NCI-H510A treated with DMSO at 0.1 percent for 48 hours (cell line): ENCODE measurements around the gene TTC16.
A peak's percentile ranks its signal among the peaks of the same experiment; 100 is the strongest.

Source experiments
- DNase-seq: peaks from one replicate; lab custom pipeline; 2025; lab: John Stamatoyannopoulos, UW

The TTC16 gene

DNA sequence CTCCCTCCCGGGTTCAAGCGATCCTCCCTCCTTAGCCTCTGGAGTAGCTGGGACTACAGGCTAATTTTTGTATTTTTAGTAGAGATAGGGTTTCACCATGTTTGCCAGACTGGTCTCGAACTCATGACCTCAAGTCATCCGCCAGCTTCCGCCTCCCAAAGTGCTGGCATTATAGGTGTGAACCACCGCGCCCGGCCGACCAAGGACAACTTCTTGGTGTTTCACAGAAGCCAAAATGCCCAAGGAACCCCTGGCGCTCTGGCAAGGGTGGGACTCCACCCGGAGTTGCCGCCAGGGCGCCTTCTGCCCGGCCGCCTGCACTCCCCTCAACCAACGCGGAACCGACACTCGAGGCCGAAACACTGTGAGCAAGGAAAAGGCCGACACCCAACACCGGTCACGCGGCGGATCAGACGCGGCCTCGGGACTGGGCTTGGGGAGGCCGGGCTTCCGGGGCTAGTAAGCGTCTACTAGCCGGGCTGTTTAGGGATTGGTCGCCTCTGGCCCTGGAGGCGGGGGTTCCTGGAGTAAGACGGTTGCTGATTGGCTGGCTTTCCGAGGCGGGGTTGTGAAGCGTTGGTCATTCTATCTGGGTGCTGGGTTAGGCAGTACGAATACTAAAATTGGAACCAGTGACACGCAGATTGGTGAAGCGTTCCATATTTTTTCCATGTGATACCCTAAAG, 16.8 kb upstream of the TTC16 start:
- DNase-seq, result peak; percentile 75

- no peak for DNase-seq
Observed at GRCh38 chr9:127700140-127700539, 15.7 kb upstream of the TTC16 start.

DNA sequence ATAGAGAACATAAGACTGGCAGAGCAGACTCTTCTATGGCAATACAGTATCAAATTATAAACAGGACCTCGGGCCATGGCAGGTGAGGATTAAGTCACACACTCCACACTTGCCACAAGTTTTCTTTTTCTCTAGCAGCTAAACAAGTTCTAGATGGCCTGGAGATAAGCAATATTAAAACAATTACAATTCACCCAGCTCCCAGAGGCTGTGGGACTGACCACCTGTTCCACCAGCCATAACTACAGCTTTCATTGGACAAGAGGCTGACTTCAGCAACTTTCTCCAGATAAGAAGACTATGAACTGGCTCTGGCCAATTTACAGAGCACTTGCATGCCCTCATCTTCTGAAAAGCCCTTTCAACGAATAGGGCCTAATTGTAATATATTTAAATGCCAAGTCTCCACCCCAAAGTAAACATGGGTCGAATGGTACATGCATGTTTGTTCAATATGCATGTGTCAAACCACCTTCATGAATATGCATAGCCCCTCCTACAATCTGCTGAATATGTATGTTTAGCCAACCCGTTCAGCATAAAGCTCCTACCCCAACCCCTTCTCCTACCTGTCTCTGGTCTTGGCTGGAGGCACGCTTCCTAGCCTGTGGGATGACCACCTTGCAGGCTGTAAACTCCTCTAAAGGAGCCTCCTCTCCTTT, 15.2 kb upstream of the TTC16 start:
- peak; percentile 77 for DNase-seq

- DNase-seq, result no peak
Observed at GRCh38 chr9:127703289-127703946, 12.5 kb upstream of the TTC16 start.

- DNase-seq, result no peak
Observed at GRCh38 chr9:127705577-127706379, 10.1 kb upstream of the TTC16 start.

GRCh38 chr9:127706836-127707241, 9.0 kb upstream of the TTC16 start, which contains the start of gene CFAP157:
Gene CFAP157 (plus strand): TSS chr9:127706988. CDS start chr9:127707032, 44 bp downstream.
- peak; percentile 66 for DNase-seq

GRCh38 chr9:127707766-127708165, 8.1 kb upstream of the TTC16 start:
- no peak for DNase-seq

DNA sequence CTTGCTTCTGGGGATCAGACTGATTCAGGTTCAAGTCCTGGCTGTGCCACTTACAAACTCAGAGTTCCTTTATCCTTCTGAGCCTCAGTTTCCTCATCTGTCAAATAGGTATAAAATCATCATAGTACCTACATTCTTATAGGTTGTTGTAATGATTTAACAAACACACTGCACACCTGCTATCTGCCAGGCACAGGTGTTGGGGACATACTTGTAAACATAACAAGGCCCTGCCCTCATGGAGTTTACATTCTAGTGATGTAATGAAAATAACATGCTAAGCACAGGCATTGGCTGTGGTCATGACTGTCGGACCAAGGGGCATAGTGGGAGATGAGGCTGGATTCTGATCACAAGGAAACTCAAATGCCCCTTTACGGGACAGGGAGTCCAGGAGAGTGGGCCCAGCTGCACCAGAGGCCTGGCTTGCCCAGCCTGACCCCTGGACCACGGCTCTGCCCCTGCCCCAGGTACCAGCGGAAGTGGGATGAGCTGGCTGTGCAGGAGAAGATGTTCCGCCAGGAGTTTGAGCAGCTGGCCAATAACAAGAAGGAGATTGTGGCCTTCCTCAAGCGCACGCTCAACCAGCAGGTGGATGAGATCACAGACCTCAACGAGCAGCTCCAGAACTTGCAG, 6.8 kb upstream of the TTC16 start:
- no peak for DNase-seq

DNA sequence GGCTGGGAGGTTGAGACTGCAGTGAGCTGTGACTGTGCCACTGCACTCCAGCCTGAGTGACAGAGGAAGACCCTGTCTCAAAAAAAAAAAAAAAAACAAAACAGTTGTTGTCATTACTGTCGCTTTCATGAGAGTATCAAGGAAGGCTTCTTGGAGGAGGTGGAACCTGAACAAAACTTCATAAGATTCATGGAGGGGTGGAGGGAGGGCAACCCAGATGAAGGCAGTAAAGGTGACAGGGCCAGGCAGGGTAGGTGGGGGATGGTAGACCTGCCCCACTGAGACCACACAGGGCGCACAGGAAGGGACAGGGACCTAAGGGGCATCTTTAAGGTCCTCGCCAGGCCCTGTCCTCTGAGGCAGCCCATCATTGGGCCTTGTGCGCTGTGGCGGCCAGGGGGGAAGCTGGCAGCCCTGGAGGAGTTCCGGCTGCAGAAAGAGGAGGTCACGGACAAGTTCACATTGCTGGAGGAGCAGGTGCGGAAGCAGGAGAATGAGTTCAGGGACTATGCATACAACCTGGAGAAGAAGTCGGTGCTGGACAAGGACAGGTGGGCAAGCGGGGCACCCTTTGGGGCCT, 5.6 kb upstream of the TTC16 start:
- peak; percentile 33 for DNase-seq

- DNase-seq, result no peak
Observed at GRCh38 chr9:127711226-127711701, 4.6 kb upstream of the TTC16 start.

DNA sequence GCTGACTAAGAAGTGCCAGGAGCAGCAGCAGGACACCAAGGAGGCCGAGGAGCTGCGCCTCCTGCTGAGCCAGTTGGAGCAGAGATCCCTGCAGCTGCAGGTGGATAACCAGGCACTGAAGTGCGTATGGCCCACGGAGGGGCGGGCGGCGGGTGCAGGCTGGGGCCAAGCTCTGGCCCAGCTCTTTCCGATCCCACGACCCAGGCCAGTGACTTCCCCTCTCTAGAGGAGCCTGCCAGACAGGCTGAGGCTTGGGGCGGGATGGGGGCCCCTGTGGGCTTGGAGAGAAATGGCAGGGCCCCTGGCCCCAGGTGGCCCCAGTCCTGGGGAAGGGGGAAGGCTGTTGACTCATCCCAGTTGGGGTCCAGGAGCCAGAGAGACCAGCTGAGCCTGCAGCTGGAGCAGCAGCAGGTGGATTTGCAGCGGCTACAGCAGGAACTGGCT, 4.0 kb upstream of the TTC16 start:
- peak; percentile 95 for DNase-seq

- no peak for DNase-seq
Observed at GRCh38 chr9:127712371-127712770, 3.5 kb upstream of the TTC16 start.

DNA sequence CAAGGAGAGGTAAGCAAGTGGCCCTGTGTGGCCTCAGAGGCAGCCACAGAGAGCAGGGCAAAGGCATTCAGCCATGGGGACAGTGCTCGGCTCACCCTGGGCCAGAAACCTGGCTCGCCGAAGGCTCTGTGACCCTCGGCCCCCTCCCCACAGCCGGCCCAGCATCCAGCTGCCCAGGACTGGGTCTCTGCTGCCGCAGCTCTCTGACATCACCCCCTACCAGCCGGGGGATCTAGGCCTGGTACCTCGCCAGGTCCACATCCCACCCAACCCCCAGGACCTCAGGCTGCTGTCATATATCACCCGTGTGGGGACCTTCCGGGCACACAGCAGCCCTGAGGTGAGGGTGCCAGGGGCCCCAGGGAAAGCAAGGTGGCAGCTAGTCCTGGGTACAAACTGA, 3.0 kb upstream of the TTC16 start:
- no peak for DNase-seq

DNA sequence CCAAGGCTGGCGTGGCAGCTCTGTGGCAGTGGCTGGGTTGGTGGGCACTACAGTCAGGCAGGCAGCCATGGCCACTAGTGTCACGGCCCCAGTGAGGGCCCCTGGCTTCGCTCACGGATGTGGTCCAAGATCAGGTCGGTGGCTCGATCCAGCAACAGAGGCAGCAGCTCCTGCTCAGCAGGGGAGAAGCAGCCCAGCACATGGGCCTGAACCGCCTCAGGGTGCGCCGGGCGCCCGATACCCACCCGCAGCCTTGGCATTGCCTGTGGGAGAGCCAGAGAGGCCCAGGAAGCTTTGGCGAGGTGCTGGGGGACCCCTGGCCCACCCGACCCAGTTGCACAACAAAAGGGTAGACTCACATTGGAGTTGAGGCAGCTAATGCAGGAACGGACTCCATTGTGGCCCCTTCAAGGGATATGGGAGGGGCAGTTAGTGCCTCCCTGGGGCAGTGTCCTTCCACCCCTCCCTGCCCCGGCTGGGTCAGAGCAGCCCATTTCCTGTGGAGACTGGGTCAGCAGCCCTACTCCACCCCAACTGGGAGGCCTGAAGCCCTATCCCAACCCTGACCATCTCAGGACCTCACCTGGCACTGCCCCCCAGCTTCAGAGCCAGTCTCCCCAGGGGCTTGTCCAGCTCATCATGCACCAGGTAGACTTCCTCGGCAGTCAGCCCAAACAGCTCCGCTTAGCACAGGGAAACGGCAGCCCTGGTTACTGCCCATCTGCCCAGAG, 1.7 kb upstream of the TTC16 start:
- no peak for DNase-seq

DNA sequence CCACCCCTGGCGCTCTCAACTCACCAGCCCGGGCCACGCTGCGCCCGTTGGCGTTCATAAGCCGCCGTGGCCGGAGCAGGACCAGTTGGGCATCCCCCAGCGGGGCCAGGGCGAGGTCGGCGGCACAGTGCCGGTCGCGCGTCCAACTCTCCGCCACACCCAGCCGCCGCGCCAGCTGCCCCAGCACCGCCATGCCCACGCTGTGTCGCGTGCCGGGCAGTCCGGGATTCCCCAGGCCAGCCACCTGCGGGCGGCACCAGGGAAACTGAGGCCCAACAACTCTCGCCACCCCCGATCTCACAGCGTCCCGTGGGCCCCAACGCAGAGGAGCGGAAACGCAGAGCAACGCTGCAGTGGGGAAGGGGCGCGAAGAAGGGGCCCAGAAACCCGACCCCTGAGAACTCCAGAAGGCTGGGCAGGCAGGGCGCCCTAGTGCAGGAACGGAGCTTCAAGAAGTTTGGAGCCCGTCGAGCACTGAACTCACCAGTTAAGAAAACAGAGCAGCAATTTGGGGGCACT, 869 bp upstream of the TTC16 start:
- no peak for DNase-seq

- DNase-seq, result no peak
Observed at GRCh38 chr9:127716412-127716811, 533 bp downstream of the TTC16 start.

GRCh38 chr9:127717766-127718165, 1.9 kb downstream of the TTC16 start:
- DNase-seq, result no peak

DNA sequence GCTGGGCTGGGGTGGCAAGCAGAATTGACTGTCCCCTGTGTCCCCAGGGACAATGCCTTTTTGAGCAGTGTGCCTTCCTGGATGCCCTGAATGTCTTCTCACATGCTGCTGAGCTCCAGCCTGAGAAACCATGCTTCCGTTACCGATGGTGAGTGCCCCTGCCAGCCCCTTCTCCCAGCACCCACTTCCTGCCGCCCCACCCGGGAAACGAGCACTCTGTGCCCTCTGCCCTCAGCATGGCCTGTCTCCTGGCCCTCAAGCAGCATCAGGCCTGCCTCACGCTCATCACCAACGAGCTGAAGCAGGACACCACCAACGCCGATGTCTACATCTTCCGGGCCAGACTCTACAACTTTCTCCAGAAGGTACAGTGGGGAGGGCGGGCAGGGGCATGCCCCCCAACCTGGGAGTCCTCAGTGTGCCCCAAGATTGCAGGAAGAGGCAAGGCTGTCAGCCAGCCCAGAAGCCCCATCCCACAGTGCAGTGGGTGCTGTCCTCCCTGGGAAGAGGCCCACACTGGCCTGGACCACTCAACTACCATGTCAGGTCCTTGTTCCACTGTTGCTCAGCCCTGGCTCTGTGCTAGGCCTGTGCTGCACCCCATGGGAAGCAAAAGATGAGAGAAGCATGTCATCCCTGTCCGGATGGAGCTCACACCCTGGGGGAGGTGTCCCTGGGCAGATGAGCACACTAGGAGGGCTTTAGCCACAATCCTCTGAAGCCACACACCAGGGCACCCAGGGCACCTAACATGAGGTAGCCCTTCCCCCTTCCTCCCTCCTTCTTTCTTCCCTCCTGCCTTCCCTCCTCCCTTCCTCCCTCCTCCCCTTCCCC, 4.4 kb downstream of the TTC16 start:
- DNase-seq, result no peak

DNA sequence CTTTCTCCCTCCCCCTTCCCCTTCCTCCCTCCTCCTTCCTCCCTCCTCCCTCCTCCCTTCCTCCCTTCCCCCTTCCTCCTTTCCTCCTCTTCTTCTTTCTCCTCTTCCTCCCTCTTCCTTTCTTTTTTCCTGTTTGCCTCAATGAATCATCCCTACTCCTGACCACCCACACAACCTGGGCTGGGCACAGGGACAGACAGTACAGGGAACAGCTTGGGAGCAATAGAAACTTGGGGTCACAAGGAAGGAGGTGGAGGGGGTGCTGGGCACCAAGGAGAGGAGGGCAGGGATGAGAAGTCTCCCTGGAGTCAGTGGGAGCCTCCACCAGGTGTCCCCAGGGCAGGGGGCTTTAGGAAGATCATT, 5.0 kb downstream of the TTC16 start:
- no peak for DNase-seq
